BE2C (cell line): ENCODE data around the gene CRB2.

ENCODE experiments used
- DNase-seq: peaks from one replicate; pipeline ENCODE4 v3.0.0-alpha.2; 2020
- H3K27me3 ChIP-seq: fragments of 250-450 bp; sonication (Bioruptor Pico); 2 replicates; pipeline ENCODE4 v1.5.1; 2020; ENCODE audit warnings: mild to moderate bottlenecking
- H3K36me3 ChIP-seq: fragments of 250-450 bp; sonication (Bioruptor Pico); 2 replicates; pipeline ENCODE4 v1.5.1; 2020; ENCODE audit warnings: mild to moderate bottlenecking
- H3K4me1 ChIP-seq: fragments of 250-450 bp; sonication (Bioruptor Pico); 2 replicates; pipeline ENCODE4 v1.5.1; 2020
- H3K4me3 ChIP-seq: 2 replicates; pipeline ENCODE4 v1.5.1; 2011; ENCODE audit warnings: low read depth, low read length
- H3K9me3 ChIP-seq: fragments of 250-450 bp; sonication (Bioruptor Pico); 2 replicates; pipeline ENCODE4 v1.5.1; 2020
- TF ChIP-seq, protein P1 (sequence below): IDR thresholded peaks from 2 replicates; pipeline ENCODE4 v1.5.1; 2012; ENCODE audit warnings: mild to moderate bottlenecking, low read depth, low read length

CRB2 gene

DNA sequence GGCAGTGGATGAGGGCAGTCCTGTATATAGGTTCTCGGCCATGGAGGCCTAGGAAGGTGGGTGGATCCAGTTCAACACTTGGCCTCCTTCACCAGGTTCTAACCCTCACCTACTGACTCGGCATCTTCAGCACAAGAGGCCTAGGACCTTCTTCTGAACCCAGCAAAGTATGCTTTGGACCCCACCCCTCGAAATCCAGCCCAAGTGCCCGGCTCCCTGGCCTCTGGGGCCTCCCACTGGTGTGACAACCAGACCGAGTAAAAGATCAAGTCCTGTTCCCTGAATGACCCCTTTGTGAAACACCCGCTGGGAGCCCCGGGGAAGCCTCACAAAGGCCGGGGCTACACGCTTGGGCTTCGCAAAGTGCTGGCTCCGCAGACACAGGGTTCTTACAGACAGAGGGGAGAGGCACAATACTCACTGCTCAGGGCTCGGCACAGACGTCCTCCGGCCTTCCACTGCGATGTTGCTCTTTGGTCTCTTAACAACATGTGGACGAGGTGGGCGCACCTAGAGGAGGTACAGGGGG, 47.0 kb downstream of the CRB2 start:
- Histone ChIP-seq H3K4me1 (peaks cover 11% of the 10 kb centered on the region), H3K4me3 (no peak overlapping the region), H3K36me3 (no peaks in the 10 kb centered on the region), H3K27me3 (no peaks in the 10 kb centered on the region), H3K9me3 (no peaks in the 10 kb centered on the region)
- no peak for DNase-seq
- TF ChIP-seq, protein P1, sequence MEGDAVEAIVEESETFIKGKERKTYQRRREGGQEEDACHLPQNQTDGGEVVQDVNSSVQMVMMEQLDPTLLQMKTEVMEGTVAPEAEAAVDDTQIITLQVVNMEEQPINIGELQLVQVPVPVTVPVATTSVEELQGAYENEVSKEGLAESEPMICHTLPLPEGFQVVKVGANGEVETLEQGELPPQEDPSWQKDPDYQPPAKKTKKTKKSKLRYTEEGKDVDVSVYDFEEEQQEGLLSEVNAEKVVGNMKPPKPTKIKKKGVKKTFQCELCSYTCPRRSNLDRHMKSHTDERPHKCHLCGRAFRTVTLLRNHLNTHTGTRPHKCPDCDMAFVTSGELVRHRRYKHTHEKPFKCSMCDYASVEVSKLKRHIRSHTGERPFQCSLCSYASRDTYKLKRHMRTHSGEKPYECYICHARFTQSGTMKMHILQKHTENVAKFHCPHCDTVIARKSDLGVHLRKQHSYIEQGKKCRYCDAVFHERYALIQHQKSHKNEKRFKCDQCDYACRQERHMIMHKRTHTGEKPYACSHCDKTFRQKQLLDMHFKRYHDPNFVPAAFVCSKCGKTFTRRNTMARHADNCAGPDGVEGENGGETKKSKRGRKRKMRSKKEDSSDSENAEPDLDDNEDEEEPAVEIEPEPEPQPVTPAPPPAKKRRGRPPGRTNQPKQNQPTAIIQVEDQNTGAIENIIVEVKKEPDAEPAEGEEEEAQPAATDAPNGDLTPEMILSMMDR = no peak

DNA sequence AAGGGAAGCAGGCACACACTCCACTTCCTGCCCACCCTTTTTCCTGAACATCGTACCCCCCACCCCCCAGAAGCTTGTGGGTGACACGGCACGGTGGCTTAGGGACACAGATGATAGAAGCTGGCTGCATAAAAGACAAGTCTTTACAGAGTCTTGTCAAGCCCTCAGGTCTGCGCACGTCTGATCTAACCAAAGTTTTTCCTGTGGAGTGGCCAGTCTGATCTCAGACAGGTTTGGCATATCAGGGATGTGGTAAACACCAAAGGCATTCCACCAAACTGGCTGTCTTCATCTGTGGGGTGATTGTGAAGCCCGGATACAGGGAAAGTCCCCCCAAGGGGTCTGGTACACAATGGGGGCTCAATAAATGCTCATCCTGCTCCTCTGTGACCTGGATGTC, 50.0 kb downstream of the CRB2 start:
- Histone ChIP-seq H3K27me3 (no peaks in the 10 kb centered on the region), H3K4me3 (no peak overlapping the region), H3K9me3 (no peaks in the 10 kb centered on the region), H3K36me3 (no peaks in the 10 kb centered on the region), H3K4me1 (peaks cover 11% of the 10 kb centered on the region)
- no peak for DNase-seq
- TF ChIP-seq, protein P1 = no peak

DNA sequence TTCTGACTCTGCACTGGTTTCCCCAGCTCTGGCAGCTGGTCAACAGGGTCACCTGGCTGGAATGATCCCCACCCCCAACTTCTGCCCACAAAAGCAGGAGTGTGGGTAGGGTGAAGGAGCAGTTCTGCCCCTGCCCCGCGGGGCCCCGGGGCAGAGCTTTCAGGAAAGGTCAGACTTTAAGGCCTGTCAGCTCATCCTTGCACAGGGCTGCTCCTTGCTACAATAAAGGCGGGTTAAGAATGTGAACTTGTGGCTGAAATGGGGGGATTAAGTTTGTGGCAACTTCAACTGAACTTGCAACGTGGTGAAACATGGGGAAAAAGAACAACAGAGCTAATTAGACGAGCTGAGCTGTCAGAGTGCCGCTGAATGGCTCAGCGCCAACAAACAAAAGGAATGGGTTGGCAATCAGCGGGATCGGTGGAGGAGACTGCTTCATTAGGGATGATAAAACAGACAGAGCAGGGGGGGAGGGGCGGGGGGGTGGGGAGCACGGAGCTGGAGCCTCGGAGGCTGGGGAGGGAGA, 50.8 kb downstream of the CRB2 start:
- DNase-seq = peak; percentile 47

DNA sequence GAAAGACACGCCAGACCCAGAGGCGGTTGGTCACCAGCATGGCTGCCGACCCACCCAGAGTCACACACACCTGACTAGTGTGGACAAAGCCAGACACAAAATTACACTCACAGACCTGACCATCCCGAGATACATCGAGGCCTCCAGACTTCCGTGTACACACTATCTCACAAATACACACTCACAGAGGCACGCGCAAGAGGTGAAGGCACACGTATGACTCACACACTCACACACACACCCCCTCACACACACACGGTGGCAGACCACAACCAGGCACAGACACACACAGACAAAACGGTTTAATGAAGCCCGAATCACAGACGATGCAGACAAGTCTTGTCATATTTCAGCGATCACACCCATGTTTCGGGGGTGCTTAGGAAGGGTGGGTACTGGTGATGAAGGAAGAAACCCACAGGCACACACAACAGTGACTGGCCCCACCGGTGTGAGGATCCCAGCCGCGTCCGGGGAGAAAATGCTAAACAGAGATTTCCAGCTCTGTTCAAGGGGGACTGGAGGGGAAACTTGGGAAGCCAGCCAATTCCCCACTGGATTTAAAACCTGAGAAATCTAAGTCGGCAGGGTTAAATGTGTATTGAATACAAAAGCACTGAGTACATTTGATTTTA, 51.3 kb downstream of the CRB2 start:
- H3K27me3 ChIP-seq = no peaks in the 10 kb centered on the region
- no peaks in the 10 kb centered on the region for H3K36me3 ChIP-seq
- TF ChIP-seq, protein P1 = no peak
- no peaks in the 10 kb centered on the region for H3K9me3 ChIP-seq
- H3K4me3 ChIP-seq = peak overlapping the region; percentile 34
- peak; percentile 40 for DNase-seq
- peaks cover 11% of the 10 kb centered on the region for H3K4me1 ChIP-seq

More for the DNA sequence above, 50.8 kb downstream of the CRB2 start:
- TF ChIP-seq, protein P1 = no peak
- Histone ChIP-seq H3K9me3 (no peaks in the 10 kb centered on the region), H3K27me3 (no peaks in the 10 kb centered on the region), H3K4me1 (peaks cover 11% of the 10 kb centered on the region), H3K36me3 (no peaks in the 10 kb centered on the region), H3K4me3 (peak overlapping the region; percentile 34; the same call in 1 of the 2 replicates)

DNA sequence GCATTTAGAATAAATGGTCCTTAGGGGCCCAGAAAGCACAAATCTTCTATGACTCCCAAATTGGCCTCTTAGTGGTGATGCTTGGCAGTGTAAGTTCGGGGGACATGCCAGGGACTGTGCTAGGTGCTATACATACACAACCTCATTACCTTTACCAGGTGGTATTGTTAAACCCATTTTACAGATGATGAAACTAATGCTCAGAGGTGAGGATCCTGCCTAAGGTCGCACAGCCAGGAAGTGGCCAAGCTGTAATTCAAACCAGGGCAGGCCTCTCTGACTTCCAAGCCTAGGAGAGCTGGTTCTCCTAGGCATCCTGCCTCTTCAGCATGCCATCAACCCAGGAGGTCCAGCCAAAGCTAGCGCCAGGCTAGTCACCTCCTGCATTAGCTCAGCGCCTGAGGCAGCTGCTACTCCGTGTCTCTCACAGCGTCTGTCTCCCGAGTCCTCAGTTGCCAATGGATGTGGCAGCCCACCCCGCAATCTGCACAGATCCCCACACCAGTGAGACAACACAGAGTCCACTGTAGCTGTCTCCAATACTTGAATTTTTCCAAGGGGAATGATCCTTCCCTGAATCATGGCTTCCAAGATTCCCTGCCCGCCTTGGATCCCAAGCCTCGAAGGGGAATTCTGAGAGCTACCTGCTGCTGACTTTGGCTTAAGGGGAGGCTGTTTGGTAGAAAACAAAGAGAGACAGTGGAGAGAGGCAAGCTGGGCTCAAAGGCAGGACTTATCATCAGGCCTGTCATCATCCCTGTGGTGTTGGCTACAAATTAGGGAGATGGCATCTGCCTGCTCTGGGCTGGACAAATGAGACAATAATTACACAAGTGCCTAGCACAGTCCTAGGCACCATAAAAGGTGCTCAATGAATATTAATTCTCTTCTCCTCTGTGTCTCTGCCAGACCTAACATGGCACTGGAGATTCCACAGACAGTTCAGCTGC, 52.6 kb downstream of the CRB2 start:
- H3K36me3 ChIP-seq = no peaks in the 10 kb centered on the region
- TF ChIP-seq, protein P1 = no peak
- no peaks in the 10 kb centered on the region for H3K27me3 ChIP-seq
- DNase-seq = no peak
- peaks cover 11% of the 10 kb centered on the region for H3K4me1 ChIP-seq
- H3K9me3 ChIP-seq = no peaks in the 10 kb centered on the region
- H3K4me3 ChIP-seq = no peak overlapping the region
